Cardiac fibroblast (primary cell): ENCODE results near the gene KLK4.

ENCODE experiments used
- DNase-seq, 2 donors: peaks; one replicate each; pipeline versions ENCODE4 v3.0.0 to v3.0.0-alpha.2; 2010; ENCODE audit warnings: low read depth in 2 of 2
- H3K4me3 ChIP-seq, 2 donors: replicated peaks in 1 of 2; 1 replicate in 1 of 2; 2 replicates in 1 of 2; pipeline ENCODE4 v1.5.1; 2011; ENCODE audit warnings: low read depth in 2 of 2, low read length in 2 of 2, mild to moderate bottlenecking in 2 of 2, moderate library complexity in 1 of 2
- TF ChIP-seq, protein P1 (sequence below): IDR thresholded peaks from one replicate; pipeline ENCODE4 v1.5.1; 2011; ENCODE audit warnings: low read depth, mild to moderate bottlenecking, low read length, inconsistent platforms

The KLK4 gene

DNA sequence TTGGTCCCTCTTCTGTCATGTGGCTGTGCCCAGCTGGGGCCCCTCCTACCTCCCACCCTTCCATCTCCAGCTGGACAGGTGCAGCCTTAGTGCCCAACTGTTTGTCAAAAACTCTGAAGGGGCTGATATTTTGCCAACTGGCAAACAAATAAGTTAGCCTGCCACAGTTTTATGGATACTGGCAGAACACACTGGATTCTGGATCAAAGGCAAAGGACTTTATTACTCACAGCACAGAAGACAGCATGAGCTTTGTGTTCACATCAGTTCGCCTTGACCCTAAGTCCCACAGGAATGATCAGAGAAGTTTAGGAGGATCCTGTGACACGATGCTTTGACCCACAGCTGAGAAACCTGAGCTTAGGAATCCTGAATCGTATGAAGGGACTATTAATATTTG lies 21.6 kb downstream of the KLK4 start:
- no peak for DNase-seq
- no peak overlapping the region for H3K4me3 ChIP-seq
- TF ChIP-seq, protein P1, sequence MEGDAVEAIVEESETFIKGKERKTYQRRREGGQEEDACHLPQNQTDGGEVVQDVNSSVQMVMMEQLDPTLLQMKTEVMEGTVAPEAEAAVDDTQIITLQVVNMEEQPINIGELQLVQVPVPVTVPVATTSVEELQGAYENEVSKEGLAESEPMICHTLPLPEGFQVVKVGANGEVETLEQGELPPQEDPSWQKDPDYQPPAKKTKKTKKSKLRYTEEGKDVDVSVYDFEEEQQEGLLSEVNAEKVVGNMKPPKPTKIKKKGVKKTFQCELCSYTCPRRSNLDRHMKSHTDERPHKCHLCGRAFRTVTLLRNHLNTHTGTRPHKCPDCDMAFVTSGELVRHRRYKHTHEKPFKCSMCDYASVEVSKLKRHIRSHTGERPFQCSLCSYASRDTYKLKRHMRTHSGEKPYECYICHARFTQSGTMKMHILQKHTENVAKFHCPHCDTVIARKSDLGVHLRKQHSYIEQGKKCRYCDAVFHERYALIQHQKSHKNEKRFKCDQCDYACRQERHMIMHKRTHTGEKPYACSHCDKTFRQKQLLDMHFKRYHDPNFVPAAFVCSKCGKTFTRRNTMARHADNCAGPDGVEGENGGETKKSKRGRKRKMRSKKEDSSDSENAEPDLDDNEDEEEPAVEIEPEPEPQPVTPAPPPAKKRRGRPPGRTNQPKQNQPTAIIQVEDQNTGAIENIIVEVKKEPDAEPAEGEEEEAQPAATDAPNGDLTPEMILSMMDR = no peak

DNA sequence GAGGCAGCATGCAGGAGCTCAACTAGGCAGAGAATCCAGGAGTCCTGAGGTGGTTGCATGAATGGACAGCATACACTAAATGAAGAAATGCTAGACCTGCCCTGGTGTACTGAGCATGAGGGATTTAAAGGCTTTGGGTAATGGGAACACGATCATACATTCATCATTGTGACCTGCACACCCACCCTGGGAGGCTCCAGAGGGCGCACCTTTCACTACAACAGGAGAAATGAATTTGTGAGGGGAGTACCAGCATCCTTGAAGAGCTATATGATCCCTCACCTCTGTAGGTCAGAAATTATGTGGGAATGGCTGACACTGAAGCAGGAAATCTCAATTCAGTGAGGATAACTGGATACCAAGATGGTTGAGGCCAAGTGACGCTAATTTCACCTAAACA lies 29.0 kb downstream of the KLK4 start:
- TF ChIP-seq, protein P1 = no peak
- H3K4me3 ChIP-seq = no peak overlapping the region
- no peak for DNase-seq

DNA sequence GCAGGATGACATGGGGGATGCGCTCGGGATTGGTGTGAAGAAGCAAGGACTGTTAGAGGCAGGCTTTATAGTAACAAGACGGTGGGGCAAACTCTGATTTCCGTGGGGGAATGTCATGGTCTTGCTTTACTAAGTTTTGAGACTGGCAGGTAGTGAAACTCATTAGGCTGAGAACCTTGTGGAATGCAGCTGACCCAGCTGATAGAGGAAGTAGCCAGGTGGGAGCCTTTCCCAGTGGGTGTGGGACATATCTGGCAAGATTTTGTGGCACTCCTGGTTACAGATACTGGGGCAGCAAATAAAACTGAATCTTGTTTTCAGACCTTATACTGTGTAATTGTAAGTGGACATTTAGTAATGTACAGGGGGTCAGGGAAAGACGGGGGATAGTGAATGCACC lies 31.0 kb downstream of the KLK4 start:
- no peak overlapping the region for H3K4me3 ChIP-seq
- no peak for DNase-seq
- TF ChIP-seq, protein P1 = no peak

DNA sequence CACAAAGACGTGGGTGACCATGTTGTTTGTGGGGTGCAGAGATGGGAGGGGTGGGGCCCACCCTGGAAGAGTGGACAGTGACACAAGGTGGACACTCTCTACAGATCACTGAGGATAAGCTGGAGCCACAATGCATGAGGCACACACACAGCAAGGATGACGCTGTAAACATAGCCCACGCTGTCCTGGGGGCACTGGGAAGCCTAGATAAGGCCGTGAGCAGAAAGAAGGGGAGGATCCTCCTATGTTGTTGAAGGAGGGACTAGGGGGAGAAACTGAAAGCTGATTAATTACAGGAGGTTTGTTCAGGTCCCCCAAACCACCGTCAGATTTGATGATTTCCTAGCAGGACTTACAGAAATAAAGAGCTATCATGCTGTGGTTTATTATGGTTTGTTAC lies 32.3 kb downstream of the KLK4 start:
- TF ChIP-seq, protein P1 = no peak
- no peak overlapping the region for H3K4me3 ChIP-seq
- no peak for DNase-seq

DNA sequence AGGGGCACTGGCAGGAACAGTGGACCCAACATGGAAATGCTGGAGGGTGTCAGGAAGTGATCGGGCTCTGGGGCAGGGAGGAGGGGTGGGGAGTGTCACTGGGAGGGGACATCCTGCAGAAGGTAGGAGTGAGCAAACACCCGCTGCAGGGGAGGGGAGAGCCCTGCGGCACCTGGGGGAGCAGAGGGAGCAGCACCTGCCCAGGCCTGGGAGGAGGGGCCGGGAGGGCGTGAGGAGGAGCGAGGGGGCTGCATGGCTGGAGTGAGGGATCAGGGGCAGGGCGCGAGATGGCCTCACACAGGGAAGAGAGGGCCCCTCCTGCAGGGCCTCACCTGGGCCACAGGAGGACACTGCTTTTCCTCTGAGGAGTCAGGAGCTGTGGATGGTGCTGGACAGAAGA lies 33.9 kb downstream of the KLK4 start:
- TF ChIP-seq, protein P1 = no peak
- no peak for DNase-seq
- H3K4me3 ChIP-seq = no peak overlapping the region

DNA sequence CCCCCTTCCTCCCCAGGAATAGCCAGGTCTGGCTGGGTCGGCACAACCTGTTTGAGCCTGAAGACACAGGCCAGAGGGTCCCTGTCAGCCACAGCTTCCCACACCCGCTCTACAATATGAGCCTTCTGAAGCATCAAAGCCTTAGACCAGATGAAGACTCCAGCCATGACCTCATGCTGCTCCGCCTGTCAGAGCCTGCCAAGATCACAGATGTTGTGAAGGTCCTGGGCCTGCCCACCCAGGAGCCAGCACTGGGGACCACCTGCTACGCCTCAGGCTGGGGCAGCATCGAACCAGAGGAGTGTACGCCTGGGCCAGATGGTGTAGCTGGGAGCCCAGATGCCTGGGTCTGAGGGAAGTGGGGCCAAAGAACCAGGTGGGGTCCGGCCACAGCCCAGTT lies 34.7 kb downstream of the KLK4 start:
- TF ChIP-seq, protein P1 = no peak
- no peak for DNase-seq

DNA sequence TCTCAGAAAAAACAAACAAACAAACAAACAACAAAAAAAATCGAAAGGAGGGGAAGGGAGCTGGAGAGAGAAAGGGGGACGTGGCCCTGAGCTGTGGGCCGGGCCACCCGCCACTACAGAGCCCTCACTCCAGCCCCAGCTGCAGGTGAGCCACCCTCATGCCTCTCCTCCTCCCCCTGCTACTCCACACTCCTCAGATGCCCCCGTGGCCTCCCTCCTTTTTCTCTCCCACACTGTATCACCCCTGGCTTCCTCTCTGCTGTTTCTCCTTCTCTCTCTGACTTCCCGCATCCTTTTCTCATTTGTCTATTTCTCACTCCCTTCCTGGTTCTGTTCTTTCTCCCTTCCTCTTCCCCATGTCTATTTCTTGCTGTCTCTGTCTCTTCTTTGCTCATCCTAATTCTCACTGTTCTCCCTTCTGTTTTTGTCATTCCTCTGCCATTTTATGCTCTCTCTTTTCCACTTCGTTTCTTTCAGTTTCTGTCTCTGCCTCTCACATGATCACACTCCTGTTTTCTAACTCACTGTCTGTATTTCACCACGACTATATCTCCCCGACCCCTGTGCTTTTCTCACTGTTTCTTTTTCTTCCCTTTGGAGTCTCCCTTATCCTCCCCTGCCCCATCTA lies 35.3 kb downstream of the KLK4 start:
- no peak overlapping the region for H3K4me3 ChIP-seq
- no peak for DNase-seq
- TF ChIP-seq, protein P1 = no peak

More for the DNA sequence above, 34.7 kb downstream of the KLK4 start:
- no peak overlapping the region for H3K4me3 ChIP-seq
